ENCODE measurements around the gene COA4.

Gene COA4

GRCh38 chr11:73862986-73863385 lies 13.7 kb downstream of the COA4 start (continued):
- TF ChIP-seq POU6F1 (CRISPR knock-in tag; IDR thresholded peaks at IDR 0.05; ENCODE audit: borderline replicate concordance, low read depth) (no peak), ISL1 (CRISPR knock-in tag; IDR thresholded peaks at IDR 0.05) (no peak), ZNF565 (CRISPR knock-in tag; conservative IDR thresholded peaks at IDR 0.05; ENCODE audit: low read depth) (no peak)

- peak; percentile 31; the same call in 1 of the 3 replicates for ATAC-seq
- TF ChIP-seq ZFP3 (CRISPR knock-in tag; IDR thresholded peaks at IDR 0.05) (no peak), ISL1 (CRISPR knock-in tag; IDR thresholded peaks at IDR 0.05) (no peak), GLIS3 (CRISPR knock-in tag; IDR thresholded peaks at IDR 0.05) (no peak), ARNTL (CRISPR knock-in tag; IDR thresholded peaks at IDR 0.05; ENCODE audit: borderline replicate concordance, low read depth) (no peak), ZNF8 (CRISPR knock-in tag; IDR thresholded peaks at IDR 0.05) (no peak), ZC3H10 (CRISPR knock-in tag; IDR thresholded peaks at IDR 0.05) (no peak), POU6F1 (CRISPR knock-in tag; IDR thresholded peaks at IDR 0.05; ENCODE audit: borderline replicate concordance, low read depth) (no peak), PPARA (CRISPR knock-in tag; IDR thresholded peaks at IDR 0.05; ENCODE audit: borderline replicate concordance) (no peak), TSHZ2 (CRISPR knock-in tag; IDR thresholded peaks at IDR 0.05) (no peak), CREB5 (CRISPR knock-in tag; IDR thresholded peaks at IDR 0.05; ENCODE audit: low read depth) (no peak)
Observed at GRCh38 chr11:73860202-73860601, 16.4 kb downstream of the COA4 start.

GRCh38 chr11:73859671-73860070 lies 17.0 kb downstream of the COA4 start:
- TF ChIP-seq GLIS3 (CRISPR knock-in tag; IDR thresholded peaks at IDR 0.05) (no peak), PPARA (CRISPR knock-in tag; IDR thresholded peaks at IDR 0.05; ENCODE audit: borderline replicate concordance) (no peak), ESRRG (CRISPR knock-in tag; IDR thresholded peaks at IDR 0.05) (no peak), ZNF70 (CRISPR knock-in tag; IDR thresholded peaks at IDR 0.05) (no peak), TOX (CRISPR knock-in tag; IDR thresholded peaks at IDR 0.05; ENCODE audit: borderline replicate concordance) (no peak), ARNTL (CRISPR knock-in tag; IDR thresholded peaks at IDR 0.05; ENCODE audit: borderline replicate concordance, low read depth) (no peak), CREB5 (CRISPR knock-in tag; IDR thresholded peaks at IDR 0.05; ENCODE audit: low read depth) (no peak)
- no peak for ATAC-seq

GRCh38 chr11:73856031-73856567 lies 20.5 kb downstream of the COA4 start:
- TF ChIP-seq CSRNP3 (CRISPR knock-in tag; IDR thresholded peaks at IDR 0.05) (no peak), ZNF565 (CRISPR knock-in tag; conservative IDR thresholded peaks at IDR 0.05; ENCODE audit: low read depth) (no peak), PPARA (CRISPR knock-in tag; IDR thresholded peaks at IDR 0.05; ENCODE audit: borderline replicate concordance) (no peak), ZNF8 (CRISPR knock-in tag; IDR thresholded peaks at IDR 0.05) (no peak), GLIS3 (CRISPR knock-in tag; IDR thresholded peaks at IDR 0.05) (no peak), ARNTL (CRISPR knock-in tag; IDR thresholded peaks at IDR 0.05; ENCODE audit: borderline replicate concordance, low read depth) (no peak), ESRRG (CRISPR knock-in tag; IDR thresholded peaks at IDR 0.05) (no peak), TSHZ2 (CRISPR knock-in tag; IDR thresholded peaks at IDR 0.05) (no peak), POU6F1 (CRISPR knock-in tag; IDR thresholded peaks at IDR 0.05; ENCODE audit: borderline replicate concordance, low read depth) (no peak), ZFP30 (CRISPR knock-in tag; IDR thresholded peaks at IDR 0.05) (no peak), SNAI2 (CRISPR knock-in tag; IDR thresholded peaks at IDR 0.05) (no peak), CSDC2 (CRISPR knock-in tag; IDR thresholded peaks at IDR 0.05) (no peak), ZNF70 (CRISPR knock-in tag; IDR thresholded peaks at IDR 0.05) (no peak)
- ATAC-seq, result no peak

Data from SK-N-SH treated with all-trans-retinoic acid at 6 μM for 48 hours (cell line).